ENCODE results near the gene EXOC6B.

EXOC6B gene

GRCh38 chr2:72793798-72794440, 31.9 kb downstream of the EXOC6B start:
- no peak overlapping the region for H3K4me3 ChIP-seq (ENCODE audit: low read length)
- no peak for TF ChIP-seq CTCF (conservative IDR thresholded peaks at IDR 0.05; ENCODE audit: low read length)
- DNase-seq (ENCODE audit: low read depth), result peak; percentile 70

- no peak overlapping the region for H3K4me3 ChIP-seq (ENCODE audit: low read length)
- DNase-seq (ENCODE audit: low read depth), result no peak
- no peak for TF ChIP-seq CTCF (conservative IDR thresholded peaks at IDR 0.05; ENCODE audit: low read length)
Measured at GRCh38 chr2:72789241-72789640, 36.6 kb downstream of the EXOC6B start.

- DNase-seq (ENCODE audit: low read depth), result peak; percentile 62
- TF ChIP-seq CTCF (conservative IDR thresholded peaks at IDR 0.05; ENCODE audit: low read length), result no peak
- H3K4me3 ChIP-seq (ENCODE audit: low read length), result no peak overlapping the region
Measured at GRCh38 chr2:72788756-72789155, 37.1 kb downstream of the EXOC6B start.

- DNase-seq (ENCODE audit: low read depth), result no peak
- H3K4me3 ChIP-seq (ENCODE audit: low read length), result no peak overlapping the region
- no peak for TF ChIP-seq CTCF (conservative IDR thresholded peaks at IDR 0.05; ENCODE audit: low read length)
Measured at GRCh38 chr2:72785517-72785916, 40.3 kb downstream of the EXOC6B start.

- TF ChIP-seq CTCF (conservative IDR thresholded peaks at IDR 0.05; ENCODE audit: low read length), result no peak
- no peak overlapping the region for H3K4me3 ChIP-seq (ENCODE audit: low read length)
- DNase-seq (ENCODE audit: low read depth), result no peak
Measured at GRCh38 chr2:72782520-72782919, 43.3 kb downstream of the EXOC6B start.

GRCh38 chr2:72781480-72781879, 44.4 kb downstream of the EXOC6B start:
- no peak overlapping the region for H3K4me3 ChIP-seq (ENCODE audit: low read length)
- DNase-seq (ENCODE audit: low read depth), result no peak
- no peak for TF ChIP-seq CTCF (conservative IDR thresholded peaks at IDR 0.05; ENCODE audit: low read length)

- TF ChIP-seq CTCF (conservative IDR thresholded peaks at IDR 0.05; ENCODE audit: low read length), result no peak
- peak; percentile 59 for DNase-seq (ENCODE audit: low read depth)
- no peak overlapping the region for H3K4me3 ChIP-seq (ENCODE audit: low read length)
Measured at GRCh38 chr2:72780477-72780876, 45.4 kb downstream of the EXOC6B start.

Measured in AG10803 (cell line).